SK-N-MC (cell line): ENCODE results near the gene BCAS3.
A peak's percentile ranks its signal among the peaks of the same experiment; 100 is the strongest.
"Not testable (repeated sequence)": the region's sequence is repeated elsewhere in the genome, so short reads cannot be mapped to it uniquely, and the experiment has no call there.

Experiments used
- DNase-seq: peaks from one replicate; pipeline ENCODE4 v3.0.0-alpha.2; 2011; ENCODE audit warnings: low read depth, low spot score
- H3K27ac ChIP-seq: fragments of 200-600 bp; sonication (generic); 2 replicates; pipeline ENCODE4 v1.5.1; 2016; ENCODE audit warnings: mixed run types
- H3K36me3 ChIP-seq: fragments of 200-600 bp; sonication (generic); 2 replicates; pipeline ENCODE4 v1.6.1; 2017; ENCODE audit warnings: antibody characterized with exemption, low read length, mixed read lengths; ENCODE audit not compliant: insufficient read depth
- H3K4me3 ChIP-seq: fragments of 200-600 bp; sonication (generic); 2 replicates; pipeline ENCODE4 v1.5.1; 2016
- H3K9ac ChIP-seq: fragments of 200-600 bp; sonication (generic); 2 replicates; pipeline ENCODE4 v1.8.0; 2017; ENCODE audit warnings: mixed run types, mixed read lengths; ENCODE audit not compliant: insufficient read length
- H3K9me3 ChIP-seq: fragments of 200-600 bp; sonication (generic); 2 replicates; pipeline ENCODE4 v1.6.1; 2017; ENCODE audit warnings: low read depth, mild to moderate bottlenecking, antibody characterized with exemption, low read length, moderate library complexity, mixed read lengths
- EZH2 ChIP-seq: fragments of 200-600 bp; sonication (generic); IDR thresholded peaks from one replicate; pipeline ENCODE4 v1.6.1; 2017; ENCODE audit warnings: antibody characterized with exemption
- FOXP2 ChIP-seq: optimal IDR thresholded peaks from 2 replicates; pipeline ENCODE3; 2011; ENCODE audit warnings: mild to moderate bottlenecking, moderate library complexity; ENCODE audit not compliant: insufficient read depth; ENCODE audit errors: extremely low read length, control extremely low read depth
- POLR2AphosphoS5 ChIP-seq: IDR thresholded peaks from 2 replicates; pipeline ENCODE4 v1.6.1; 2012; ENCODE audit warnings: mild to moderate bottlenecking, low read depth, low read length, borderline replicate concordance

Gene BCAS3

DNA sequence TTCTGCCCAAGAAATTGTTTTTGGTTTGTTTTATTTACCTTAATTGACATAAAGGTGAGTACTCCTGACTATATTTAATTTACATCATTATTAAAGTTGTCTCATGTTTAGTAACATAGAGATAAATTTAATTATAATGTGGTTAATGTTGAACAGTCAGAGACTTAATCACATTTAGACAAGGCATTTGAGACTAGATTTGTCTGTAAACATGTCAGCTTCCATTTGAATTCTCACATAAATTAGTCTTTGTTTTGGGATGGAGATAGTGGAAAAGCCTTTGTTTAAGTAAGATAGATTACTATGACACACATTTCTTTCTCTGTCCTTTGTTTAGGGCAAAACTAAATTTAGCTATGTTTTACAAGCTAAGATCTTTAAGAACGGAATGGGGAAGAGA is 18.5 kb upstream of the BCAS3 start:
- H3K9me3 ChIP-seq, result no peaks in the 10 kb centered on the region
- TF ChIP-seq EZH2 (no peak), FOXP2 (no peak), POLR2AphosphoS5 (no peak)
- no peak overlapping the region for H3K27ac ChIP-seq
- no peak for DNase-seq
- no peak overlapping the region for H3K9ac ChIP-seq
- peaks cover 9% of the 10 kb centered on the region for H3K36me3 ChIP-seq
- H3K4me3 ChIP-seq, result no peak overlapping the region

GRCh38 chr17:60661489-60661888 is 16.2 kb upstream of the BCAS3 start:
- H3K27ac ChIP-seq, result no peak overlapping the region
- peaks cover 15% of the 10 kb centered on the region for H3K36me3 ChIP-seq
- no peak overlapping the region for H3K4me3 ChIP-seq
- no peak for DNase-seq
- TF ChIP-seq EZH2 (no peak), POLR2AphosphoS5 (no peak), FOXP2 (no peak)
- H3K9me3 ChIP-seq, result no peaks in the 10 kb centered on the region
- no peak overlapping the region for H3K9ac ChIP-seq

- DNase-seq, result no peak
- no peaks in the 10 kb centered on the region for H3K9me3 ChIP-seq
- TF ChIP-seq POLR2AphosphoS5 (no peak), FOXP2 (no peak), EZH2 (no peak)
- peaks cover 12% of the 10 kb centered on the region for H3K36me3 ChIP-seq
- H3K9ac ChIP-seq, result no peak overlapping the region
- H3K27ac ChIP-seq, result no peak overlapping the region
- no peak overlapping the region for H3K4me3 ChIP-seq
These were observed 13.6 kb upstream of the BCAS3 start for GRCh38 chr17:60664022-60664421.

- Histone ChIP-seq H3K9ac (no peak overlapping the region), H3K9me3 (no peaks in the 10 kb centered on the region), H3K4me3 (no peak overlapping the region), H3K36me3 (peaks cover 12% of the 10 kb centered on the region), H3K27ac (no peak overlapping the region)
- TF ChIP-seq FOXP2 (no peak), EZH2 (no peak), POLR2AphosphoS5 (no peak)
- DNase-seq, result no peak
These were observed 12.0 kb upstream of the BCAS3 start for GRCh38 chr17:60665602-60666001.

DNA sequence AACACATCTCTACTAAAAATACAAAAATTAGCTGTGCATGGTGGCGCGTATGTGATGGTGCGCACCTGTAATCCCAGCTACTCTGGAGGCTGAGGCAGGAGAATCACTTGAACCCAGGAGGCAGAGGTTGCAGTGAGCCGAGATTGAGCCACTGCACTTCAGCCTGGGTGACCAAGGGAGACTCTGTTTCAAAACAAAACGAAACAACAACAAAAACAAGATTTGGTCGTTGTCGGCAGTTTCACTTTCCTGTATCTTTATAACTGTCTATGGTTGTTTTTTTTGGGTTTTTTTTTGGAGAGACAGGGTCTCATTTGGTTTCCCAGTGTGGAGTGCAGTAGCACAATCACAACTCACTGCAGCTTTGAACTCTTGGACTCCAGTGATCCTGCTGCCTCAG is 8.9 kb upstream of the BCAS3 start:
- not testable (repeated sequence) for DNase-seq, H3K4me3 ChIP-seq, H3K9me3 ChIP-seq, H3K9ac ChIP-seq, H3K36me3 ChIP-seq, H3K27ac ChIP-seq

DNA sequence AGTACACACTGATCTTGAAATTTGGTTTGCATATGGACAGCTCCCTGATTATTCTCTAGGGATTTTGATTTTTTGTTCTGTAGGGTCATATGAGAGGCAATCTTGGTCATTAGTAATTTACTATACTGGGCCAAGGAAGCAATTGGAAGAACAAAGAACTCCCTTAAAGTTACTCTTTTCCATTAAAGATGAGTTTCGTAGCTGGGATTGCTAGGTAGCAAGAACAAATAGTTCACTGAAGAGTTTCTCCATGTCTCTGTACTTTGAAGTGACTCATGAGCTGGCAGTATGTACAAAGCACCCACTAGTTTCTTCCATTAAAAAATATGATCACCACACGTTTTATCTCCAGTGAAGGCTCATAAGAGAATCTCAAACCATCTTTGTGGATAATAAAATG is 6.2 kb upstream of the BCAS3 start:
- Histone ChIP-seq H3K27ac (no peak overlapping the region), H3K9me3 (no peaks in the 10 kb centered on the region), H3K36me3 (no peaks in the 10 kb centered on the region), H3K4me3 (no peak overlapping the region), H3K9ac (no peak overlapping the region)
- no peak for DNase-seq
- TF ChIP-seq POLR2AphosphoS5 (no peak), EZH2 (no peak), FOXP2 (no peak)

- DNase-seq, H3K27ac ChIP-seq, H3K9me3 ChIP-seq, H3K4me3 ChIP-seq, H3K36me3 ChIP-seq, H3K9ac ChIP-seq: not testable (repeated sequence)
These were observed 3.0 kb upstream of the BCAS3 start for GRCh38 chr17:60674637-60675036.

- DNase-seq, result no peak
- H3K4me3 ChIP-seq, result no peak overlapping the region
- H3K36me3 ChIP-seq, result no peaks in the 10 kb centered on the region
- TF ChIP-seq EZH2 (no peak), POLR2AphosphoS5 (no peak), FOXP2 (no peak)
- H3K27ac ChIP-seq, result no peak overlapping the region
- no peak overlapping the region for H3K9ac ChIP-seq
- no peaks in the 10 kb centered on the region for H3K9me3 ChIP-seq
These were observed 1.7 kb upstream of the BCAS3 start for GRCh38 chr17:60675997-60676396.

GRCh38 chr17:60676758-60677307 is 818 bp upstream of the BCAS3 start:
- H3K27ac ChIP-seq, result no peak overlapping the region
- no peak for TF ChIP-seq FOXP2
- TF ChIP-seq EZH2, result no peak
- no peak for TF ChIP-seq POLR2AphosphoS5
- no peaks in the 10 kb centered on the region for H3K9me3 ChIP-seq
- H3K4me3 ChIP-seq, result peak overlapping the region; percentile 93
- DNase-seq, result no peak
- no peaks in the 10 kb centered on the region for H3K36me3 ChIP-seq
- peak overlapping the region; percentile 80 for H3K9ac ChIP-seq

DNA sequence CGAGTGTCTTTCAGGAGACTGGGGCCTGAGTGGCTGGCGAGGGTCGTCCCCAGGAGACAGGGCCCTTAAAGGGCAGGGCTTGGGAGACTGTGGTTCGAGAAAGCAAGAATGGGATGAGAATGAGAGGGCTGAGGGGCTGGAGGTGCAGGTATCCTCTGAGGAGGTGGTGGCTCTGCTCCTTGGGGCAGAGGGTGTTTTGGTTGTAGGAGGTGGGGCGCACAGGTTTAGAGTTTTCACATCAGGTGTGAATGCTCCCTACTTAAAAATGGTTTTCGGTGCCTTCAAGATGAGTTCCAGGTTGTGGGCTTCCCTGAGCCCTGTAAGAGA is 430 bp downstream of the BCAS3 start:
- Histone ChIP-seq H3K9me3 (no peaks in the 10 kb centered on the region), H3K27ac (no peak overlapping the region), H3K4me3 (peak overlapping the region; percentile 93), H3K9ac (peak overlapping the region; percentile 87), H3K36me3 (no peaks in the 10 kb centered on the region)
- TF ChIP-seq EZH2 (no peak), POLR2AphosphoS5 (no peak), FOXP2 (no peak)
- DNase-seq, result no peak
